Measurements from ENCODE around the gene TICAM1.
"Not testable (repeated sequence)": the region's sequence is repeated elsewhere in the genome, so short reads cannot be mapped to it uniquely, and the experiment has no call there.

The TICAM1 gene

GRCh38 chr19:4803736-4804695 is 27.5 kb downstream of the TICAM1 start:
- DNase-seq (ENCODE audit: low spot score): no peak

GRCh38 chr19:4802711-4803110 is 28.8 kb downstream of the TICAM1 start:
- DNase-seq (ENCODE audit: low spot score): no peak

- DNase-seq (ENCODE audit: low spot score): no peak
These were observed 30.4 kb downstream of the TICAM1 start for GRCh38 chr19:4801085-4801619.

- no peak for DNase-seq (ENCODE audit: low spot score)
These were observed 30.9 kb downstream of the TICAM1 start for GRCh38 chr19:4800591-4801081.

GRCh38 chr19:4795400-4795799 is 36.1 kb downstream of the TICAM1 start:
- no peak for DNase-seq (ENCODE audit: low spot score)

GRCh38 chr19:4794971-4795370 is 36.5 kb downstream of the TICAM1 start:
- no peak for DNase-seq (ENCODE audit: low spot score)

- not testable (repeated sequence) for DNase-seq (ENCODE audit: low spot score)
These were observed 38.2 kb downstream of the TICAM1 start for GRCh38 chr19:4793278-4793677.

GRCh38 chr19:4792866-4793195 is 38.7 kb downstream of the TICAM1 start:
- DNase-seq (ENCODE audit: low spot score): not testable (repeated sequence)

- not testable (repeated sequence) for DNase-seq (ENCODE audit: low spot score)
These were observed 39.3 kb downstream of the TICAM1 start for GRCh38 chr19:4792019-4792865.

- DNase-seq (ENCODE audit: low spot score): peak; percentile 99
These were observed 40.1 kb downstream of the TICAM1 start, which contains the start of gene FEM1A for GRCh38 chr19:4791183-4792018. TSS of gene FEM1A (plus strand) at chr19:4791734. CDS start at chr19:4791855, 121 bp downstream.

GRCh38 chr19:4786412-4787016 is 45.0 kb downstream of the TICAM1 start:
- not testable (repeated sequence) for DNase-seq (ENCODE audit: low spot score)

GRCh38 chr19:4781801-4782200 is 49.7 kb downstream of the TICAM1 start:
- DNase-seq (ENCODE audit: low spot score): no peak

GRCh38 chr19:4780860-4781259 is 50.7 kb downstream of the TICAM1 start:
- DNase-seq (ENCODE audit: low spot score): no peak

GRCh38 chr19:4778124-4778523 is 53.4 kb downstream of the TICAM1 start:
- not testable (repeated sequence) for DNase-seq (ENCODE audit: low spot score)

- no peak for DNase-seq (ENCODE audit: low spot score)
These were observed 54.9 kb downstream of the TICAM1 start for GRCh38 chr19:4776436-4777211.

GRCh38 chr19:4775627-4776152 is 55.8 kb downstream of the TICAM1 start:
- no peak for DNase-seq (ENCODE audit: low spot score)

GRCh38 chr19:4774136-4774535 is 57.4 kb downstream of the TICAM1 start:
- no peak for DNase-seq (ENCODE audit: low spot score)

GRCh38 chr19:4773047-4773640 is 58.4 kb downstream of the TICAM1 start:
- no peak for DNase-seq (ENCODE audit: low spot score)

- DNase-seq (ENCODE audit: low spot score): no peak
These were observed 58.9 kb downstream of the TICAM1 start for GRCh38 chr19:4772566-4772965.

Measured in left forelimb (tissue), 1 donor.